Esophagus muscularis mucosa (tissue), 3 donors: ENCODE results near the gene C17orf50.

ENCODE experiments used
- EP300 ChIP-seq: sonication (generic); formaldehyde crosslinking; IDR thresholded peaks from one replicate; pipeline ENCODE4 v1.6.1; 2017; ENCODE audit warnings: antibody characterized with exemption
- POLR2AphosphoS5 ChIP-seq, 2 donors: sonication (generic); formaldehyde crosslinking; IDR thresholded peaks; one replicate each; pipeline ENCODE4 v1.6.1; 2017; ENCODE audit warnings: antibody characterized with exemption in 2 of 2

DNA sequence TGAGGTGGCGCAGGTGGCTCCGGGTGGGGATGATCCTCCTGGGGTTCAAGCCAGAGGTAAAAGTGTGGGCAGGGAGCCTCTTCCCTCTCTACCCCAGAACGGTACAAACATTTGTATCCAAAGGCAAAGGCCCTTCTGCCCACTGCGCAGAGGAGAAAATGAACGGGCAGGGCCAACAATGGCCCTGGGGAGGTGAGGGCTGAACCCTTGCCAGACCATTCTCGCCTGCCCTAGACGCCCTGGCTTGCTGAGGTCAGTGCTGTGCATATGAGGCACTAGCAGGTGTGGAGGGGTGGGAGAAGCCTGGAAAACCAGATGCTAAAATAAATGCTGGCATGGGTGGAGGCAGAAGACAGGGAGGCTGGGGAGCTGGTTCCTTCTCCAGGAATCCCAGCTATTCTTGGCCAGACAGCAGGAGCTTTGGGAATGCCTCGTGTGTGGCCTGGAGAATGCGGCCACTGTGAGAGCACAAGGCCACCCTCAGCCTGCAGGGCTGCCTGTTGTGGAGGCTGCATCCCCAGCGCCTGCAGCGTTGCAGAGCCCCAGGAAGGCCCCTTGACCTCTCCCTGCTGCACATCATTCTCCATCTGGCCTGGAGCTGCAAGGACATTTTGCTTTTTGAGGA, 4.5 kb downstream of the C17orf50 start:
- TF ChIP-seq EP300 (no peak), POLR2AphosphoS5 (IDR thresholded peaks at IDR 0.05) (peak in 1 of 2 donors; percentile 25)
